ENCODE data around the gene AKT1S1.

DNA sequence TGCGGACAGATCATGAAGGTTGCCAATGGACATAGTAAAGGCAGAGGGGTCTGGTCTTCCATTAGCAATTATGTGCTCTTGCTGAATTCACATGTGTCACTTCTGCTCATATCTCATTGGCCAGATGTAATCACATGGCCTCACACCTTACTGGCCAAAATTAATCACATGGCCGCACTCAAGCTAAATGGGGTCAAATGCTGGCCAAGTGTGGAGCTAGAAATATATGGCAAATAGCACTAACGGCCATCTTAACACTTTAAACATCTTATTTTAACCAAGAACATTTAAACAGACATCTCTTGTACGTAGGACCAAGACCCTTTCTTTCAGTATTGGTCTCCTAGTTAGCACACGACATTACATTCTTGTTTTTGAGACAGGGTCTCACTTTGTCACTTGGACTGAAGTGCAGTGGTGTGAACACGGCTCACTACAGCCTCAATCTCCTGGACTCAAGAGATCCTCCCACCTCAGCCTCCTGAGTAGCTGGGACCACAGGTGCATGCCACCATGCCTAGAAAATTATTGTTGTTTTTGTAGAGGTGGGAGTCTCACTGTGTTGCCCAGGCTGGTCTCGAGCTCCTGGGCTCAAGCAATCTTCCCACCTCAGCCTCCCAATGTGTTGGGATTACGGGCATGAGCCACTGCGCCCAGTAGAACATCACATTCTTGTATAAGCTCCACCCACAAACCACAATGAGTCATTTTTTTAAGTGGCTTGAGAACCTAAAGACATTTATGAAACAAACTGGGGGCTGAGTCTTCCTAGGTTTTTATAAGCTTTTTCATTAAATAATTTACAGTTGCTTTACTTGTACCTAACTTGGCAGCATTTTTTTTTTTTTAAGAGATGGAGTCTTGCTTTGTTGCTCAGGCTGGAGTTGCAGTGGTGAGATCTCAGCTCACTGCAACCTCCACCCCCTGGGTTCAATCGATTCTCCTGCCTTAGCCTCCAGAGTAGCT lies 29.1 kb downstream of the AKT1S1 start:
- no peak for TF ChIP-seq POLR2AphosphoS5 (IDR thresholded peaks at IDR 0.05; ENCODE audit: insufficient read depth, low read depth, low read length)
- TF ChIP-seq, protein P1, sequence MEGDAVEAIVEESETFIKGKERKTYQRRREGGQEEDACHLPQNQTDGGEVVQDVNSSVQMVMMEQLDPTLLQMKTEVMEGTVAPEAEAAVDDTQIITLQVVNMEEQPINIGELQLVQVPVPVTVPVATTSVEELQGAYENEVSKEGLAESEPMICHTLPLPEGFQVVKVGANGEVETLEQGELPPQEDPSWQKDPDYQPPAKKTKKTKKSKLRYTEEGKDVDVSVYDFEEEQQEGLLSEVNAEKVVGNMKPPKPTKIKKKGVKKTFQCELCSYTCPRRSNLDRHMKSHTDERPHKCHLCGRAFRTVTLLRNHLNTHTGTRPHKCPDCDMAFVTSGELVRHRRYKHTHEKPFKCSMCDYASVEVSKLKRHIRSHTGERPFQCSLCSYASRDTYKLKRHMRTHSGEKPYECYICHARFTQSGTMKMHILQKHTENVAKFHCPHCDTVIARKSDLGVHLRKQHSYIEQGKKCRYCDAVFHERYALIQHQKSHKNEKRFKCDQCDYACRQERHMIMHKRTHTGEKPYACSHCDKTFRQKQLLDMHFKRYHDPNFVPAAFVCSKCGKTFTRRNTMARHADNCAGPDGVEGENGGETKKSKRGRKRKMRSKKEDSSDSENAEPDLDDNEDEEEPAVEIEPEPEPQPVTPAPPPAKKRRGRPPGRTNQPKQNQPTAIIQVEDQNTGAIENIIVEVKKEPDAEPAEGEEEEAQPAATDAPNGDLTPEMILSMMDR (IDR thresholded peaks at IDR 0.05; ENCODE audit: extremely low read depth in 1 of 2, insufficient read depth in 1 of 2, low read depth in 1 of 2, low read length in 2 of 2), result no peak
- no peak for TF ChIP-seq MYC (IDR thresholded peaks at IDR 0.05; ENCODE audit: low read depth, low read length)
- TF ChIP-seq, protein P2, sequence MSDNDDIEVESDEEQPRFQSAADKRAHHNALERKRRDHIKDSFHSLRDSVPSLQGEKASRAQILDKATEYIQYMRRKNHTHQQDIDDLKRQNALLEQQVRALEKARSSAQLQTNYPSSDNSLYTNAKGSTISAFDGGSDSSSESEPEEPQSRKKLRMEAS (IDR thresholded peaks at IDR 0.05; ENCODE audit: insufficient read depth, insufficient read length), result peak; percentile 34
- no peak for TF ChIP-seq POLR2A (IDR thresholded peaks at IDR 0.05; ENCODE audit: low read depth, low read length)
- no peak for TF ChIP-seq EZH2 (IDR thresholded peaks at IDR 0.05; ENCODE audit: borderline replicate concordance, low read depth, low read length, severe bottlenecking)
- TF ChIP-seq FOS (IDR thresholded peaks at IDR 0.05; ENCODE audit: borderline replicate concordance, insufficient read depth, low read length), result peak; percentile 41
- TF ChIP-seq GATA2 (IDR thresholded peaks at IDR 0.05; ENCODE audit: insufficient read depth, insufficient read length, low read depth, low read length), result no peak
- no peak for TF ChIP-seq JUN (IDR thresholded peaks at IDR 0.05; ENCODE audit: borderline replicate concordance, insufficient read depth, insufficient read length, low read depth)

Data from endothelial cell of umbilical vein (primary cell).